DOHH2 (cell line): ENCODE results near the gene ZNF341.

ENCODE experiments used
- H3F3A ChIP-seq: fragments of 200-600 bp; sonication (generic), shearing (Covaris generic); 2 replicates; pipeline ENCODE4 v1.6.0; 2016; ENCODE audit warnings: antibody characterized with exemption, mild to moderate bottlenecking; ENCODE audit not compliant: control insufficient read depth, insufficient read depth
- H3K27ac ChIP-seq: fragments of 200-600 bp; sonication (generic); 2 replicates; pipeline ENCODE4 v1.5.1; 2014; ENCODE audit warnings: low read depth, mild to moderate bottlenecking, low read length, moderate library complexity
- H3K27me3 ChIP-seq: fragments of 200-600 bp; sonication (generic); 2 replicates; pipeline ENCODE4 v1.6.1; 2014; ENCODE audit warnings: mild to moderate bottlenecking, low read length, mixed read lengths; ENCODE audit not compliant: control insufficient read depth
- H3K36me3 ChIP-seq: fragments of 200-600 bp; sonication (generic); 2 replicates; pipeline ENCODE4 v1.6.1; 2014; ENCODE audit warnings: mild to moderate bottlenecking, low read length, moderate library complexity, mixed read lengths; ENCODE audit not compliant: control insufficient read depth
- H3K4me1 ChIP-seq: fragments of 200-600 bp; sonication (generic); 2 replicates; pipeline ENCODE4 v1.6.1; 2014; ENCODE audit warnings: mild to moderate bottlenecking, low read length, mixed read lengths; ENCODE audit not compliant: control insufficient read depth
- H3K4me2 ChIP-seq: fragments of 200-600 bp; sonication (generic); 2 replicates; pipeline ENCODE4 v1.6.0; 2014; ENCODE audit warnings: mild to moderate bottlenecking, low read length, moderate library complexity
- H3K4me3 ChIP-seq: fragments of 200-600 bp; sonication (generic); 2 replicates; pipeline ENCODE4 v1.5.1; 2014; ENCODE audit warnings: mild to moderate bottlenecking, low read length, mixed read lengths
- H3K79me2 ChIP-seq: fragments of 200-600 bp; sonication (generic); 2 replicates; pipeline ENCODE4 v1.6.1; 2014; ENCODE audit warnings: mild to moderate bottlenecking, low read length, mixed read lengths; ENCODE audit not compliant: control insufficient read depth
- H3K9me2 ChIP-seq: fragments of 200-600 bp; sonication (generic); replicated peaks from 2 replicates; pipeline ENCODE4 v1.6.1; 2014; ENCODE audit warnings: mild to moderate bottlenecking, low read length, mixed read lengths; ENCODE audit not compliant: control insufficient read depth
- H3K9me3 ChIP-seq: fragments of 200-600 bp; sonication (generic); 2 replicates; pipeline ENCODE4 v1.6.1; 2014; ENCODE audit warnings: antibody characterized with exemption, low read length, mixed read lengths; ENCODE audit not compliant: control insufficient read depth, insufficient read depth
- H4K20me1 ChIP-seq: fragments of 200-600 bp; sonication (generic); 2 replicates; pipeline ENCODE4 v1.6.0; 2014; ENCODE audit warnings: low read depth, mild to moderate bottlenecking, antibody characterized with exemption, low read length, moderate library complexity; ENCODE audit not compliant: control insufficient read depth, insufficient read depth
- CTCF ChIP-seq: fragments of 200-600 bp; sonication (generic); IDR thresholded peaks from one replicate; pipeline ENCODE4 v1.5.1; 2014; ENCODE audit warnings: antibody characterized with exemption, mild to moderate bottlenecking, low read depth, low read length; ENCODE audit not compliant: poor library complexity, severe bottlenecking
- EZH2phosphoT487 ChIP-seq: fragments of 200-600 bp; sonication (generic); IDR thresholded peaks from 2 replicates; pipeline ENCODE4 v1.6.1; 2017; ENCODE audit warnings: borderline replicate concordance, mild to moderate bottlenecking, antibody characterized with exemption, low read length, moderate library complexity, mixed read lengths

Gene ZNF341

GRCh38 chr20:33808388-33808787 is 76.6 kb downstream of the ZNF341 start:
- H3K9me3 ChIP-seq: no peaks in the 10 kb centered on the region
- H3K36me3 ChIP-seq: peaks cover 10% of the 10 kb centered on the region
- H3K4me1 ChIP-seq: peaks cover 15% of the 10 kb centered on the region
- H3K4me2 ChIP-seq: no peak overlapping the region
- no peak overlapping the region for H3K27ac ChIP-seq
- H3K4me3 ChIP-seq: no peak overlapping the region
- no peaks in the 10 kb centered on the region for H3F3A ChIP-seq
- H3K9me2 ChIP-seq: no peaks in the 10 kb centered on the region
- peaks cover 22% of the 10 kb centered on the region for H3K79me2 ChIP-seq
- no peak for TF ChIP-seq EZH2phosphoT487
- no peak for TF ChIP-seq CTCF
- peaks cover 8% of the 10 kb centered on the region; the same call in 1 of the 2 replicates for H4K20me1 ChIP-seq
- H3K27me3 ChIP-seq: no peaks in the 10 kb centered on the region; the same call in 1 of the 2 replicates

- TF ChIP-seq CTCF (no peak), EZH2phosphoT487 (no peak)
- Histone ChIP-seq H3K9me2 (no peaks in the 10 kb centered on the region), H3K4me1 (peaks cover 20% of the 10 kb centered on the region), H3K4me3 (no peak overlapping the region), H3F3A (no peaks in the 10 kb centered on the region), H4K20me1 (peaks cover 9% of the 10 kb centered on the region; the same call in 1 of the 2 replicates), H3K9me3 (no peaks in the 10 kb centered on the region), H3K79me2 (peaks cover 41% of the 10 kb centered on the region), H3K27me3 (no peaks in the 10 kb centered on the region), H3K27ac (no peak overlapping the region), H3K36me3 (peaks cover 16% of the 10 kb centered on the region), H3K4me2 (no peak overlapping the region)
These were observed 78.5 kb downstream of the ZNF341 start for GRCh38 chr20:33810259-33810658.

GRCh38 chr20:33810885-33811775 is 79.3 kb downstream of the ZNF341 start, which contains the start of gene CHMP4B:
Gene CHMP4B, plus strand, starts transcription at chr20:33811348. Its CDS starts 121 bp downstream, at chr20:33811469.
- Histone ChIP-seq H3K36me3 (peaks cover 21% of the 10 kb centered on the region), H4K20me1 (peaks cover 9% of the 10 kb centered on the region; the same call in 1 of the 2 replicates), H3K4me1 (peaks cover 20% of the 10 kb centered on the region), H3K9me3 (no peaks in the 10 kb centered on the region), H3K27me3 (no peaks in the 10 kb centered on the region), H3K27ac (peak within 1 kb of the TSS; percentile 61), H3K79me2 (peaks cover 50% of the 10 kb centered on the region), H3F3A (no peaks in the 10 kb centered on the region), H3K4me3 (peak within 1 kb of the TSS; percentile 82), H3K4me2 (peak within 1 kb of the TSS; percentile 88), H3K9me2 (no peaks in the 10 kb centered on the region)
- TF ChIP-seq EZH2phosphoT487: no peak
- TF ChIP-seq CTCF: no peak
